HG03175 (cell line): Measurements from ENCODE around the gene DNAJC11.
"Not testable (repeated sequence)": the region's sequence is repeated elsewhere in the genome, so short reads cannot be mapped to it uniquely, and the experiment has no call there.

Experiments
- ATAC-seq: cut with Tn5 transposase; IDR thresholded peaks from one replicate; pipeline ENCODE4 v1.9.1; 2021; ENCODE audit warnings: mild to moderate bottlenecking, moderate library complexity; ENCODE audit not compliant: unreplicated experiment

The DNAJC11 gene

GRCh38 chr1:6653436-6654290 lies 48.0 kb downstream of the DNAJC11 start:
- ATAC-seq, result no peak

GRCh38 chr1:6652986-6653385 lies 48.6 kb downstream of the DNAJC11 start:
- ATAC-seq, result no peak

GRCh38 chr1:6651909-6652308 lies 49.7 kb downstream of the DNAJC11 start:
- ATAC-seq, result no peak

GRCh38 chr1:6648556-6648955 lies 53.1 kb downstream of the DNAJC11 start:
- ATAC-seq, result no peak

GRCh38 chr1:6646499-6647148 lies 55.0 kb downstream of the DNAJC11 start:
- ATAC-seq, result no peak

GRCh38 chr1:6645018-6645417 lies 56.6 kb downstream of the DNAJC11 start:
- no peak for ATAC-seq

- ATAC-seq, result not testable (repeated sequence)
Observed at GRCh38 chr1:6640867-6641266, 60.7 kb downstream of the DNAJC11 start.

GRCh38 chr1:6638226-6638625 lies 63.4 kb downstream of the DNAJC11 start:
- no peak for ATAC-seq

GRCh38 chr1:6637770-6638169 lies 63.8 kb downstream of the DNAJC11 start:
- ATAC-seq, result no peak

- ATAC-seq, result not testable (repeated sequence)
Observed at GRCh38 chr1:6636778-6637177, 64.8 kb downstream of the DNAJC11 start.

GRCh38 chr1:6635910-6636760 lies 65.5 kb downstream of the DNAJC11 start:
- no peak for ATAC-seq

- ATAC-seq, result no peak
Observed at GRCh38 chr1:6635161-6635909, 66.3 kb downstream of the DNAJC11 start.

GRCh38 chr1:6634371-6635052 lies 67.1 kb downstream of the DNAJC11 start:
- ATAC-seq, result no peak

- no peak for ATAC-seq
Observed at GRCh38 chr1:6632588-6633514, 68.8 kb downstream of the DNAJC11 start.

GRCh38 chr1:6631058-6631457 lies 70.6 kb downstream of the DNAJC11 start:
- ATAC-seq, result no peak

GRCh38 chr1:6630027-6630426 lies 71.6 kb downstream of the DNAJC11 start:
- no peak for ATAC-seq

- no peak for ATAC-seq
Observed at GRCh38 chr1:6628971-6629479, 72.6 kb downstream of the DNAJC11 start.

- ATAC-seq, result no peak
Observed at GRCh38 chr1:6627841-6628545, 73.6 kb downstream of the DNAJC11 start.
